Lower lobe of right lung (tissue), 2 donors: ENCODE results near the gene CACNA1C. TPM values are rescaled to one million over a fixed set of nuclear protein-coding genes. Genes with fewer than 3 reads are reported as not detected.

Experiments
- ATAC-seq, 2 donors: fragments of 200-7000 bp; cut with Tn5 transposase; one replicate each; pipeline ENCODE4 v1.9.1; 2020 to 2022; ENCODE audit warnings: mild to moderate bottlenecking in 2 of 2, moderate library complexity in 2 of 2
- DNase-seq: peaks from one replicate; pipeline ENCODE4 v3.0.0-alpha.2; 2020
- H3K27ac ChIP-seq: fragments of 200-600 bp; one replicate; pipeline ENCODE4 v1.8.0; 2022
- H3K27me3 ChIP-seq: fragments of 200-600 bp; one replicate; pipeline ENCODE4 v1.8.0; 2022; ENCODE audit warnings: low read depth
- H3K36me3 ChIP-seq: fragments of 200-600 bp; one replicate; pipeline ENCODE4 v1.8.0; 2022; ENCODE audit warnings: mild to moderate bottlenecking
- H3K4me1 ChIP-seq: fragments of 200-600 bp; one replicate; pipeline ENCODE4 v1.8.0; 2022
- H3K4me3 ChIP-seq: fragments of 200-600 bp; one replicate; pipeline ENCODE4 v1.8.0; 2022; ENCODE audit warnings: mild to moderate bottlenecking
- H3K9me3 ChIP-seq: fragments of 200-600 bp; one replicate; pipeline ENCODE4 v1.8.0; 2022
- CTCF ChIP-seq: fragments of 200-600 bp; IDR thresholded peaks from one replicate; pipeline ENCODE4 v1.8.0; 2022; ENCODE audit warnings: antibody characterized with exemption, mild to moderate bottlenecking
- intact Hi-C: fragments of 100-400 bp; cut with DNase I; formaldehyde crosslinking; loops from one replicate; pipeline ENCODE4 v1.11.0; 2022
- total RNA-seq: library from RNA; stranded (reverse); fragmentation: NEBNext Ultra II Directional; extraction: Animal tissue kit (Norgen Biotek cat#: 25700); gene quantifications from one replicate; pipeline ENCODE4 v1.2.1, GENCODE V29; 2021
- donor health status: DM: no; HTN: yes; CAD: no; lungs with severe emphysema.

CACNA1C gene
- total RNA-seq, 1 donor from 2014 or later = 8.4 TPM

GRCh38 chr12:2667716-2668440 is 615.1 kb downstream of the CACNA1C start:
- TF ChIP-seq CTCF = no peak
- ATAC-seq (no peak), DNase-seq (no peak)
- no peak overlapping the region for H3K4me3 ChIP-seq
- intact Hi-C loops = no loop called here
- H3K27me3 ChIP-seq = no peaks in the 10 kb centered on the region
- H3K36me3 ChIP-seq = peaks cover 16% of the 10 kb centered on the region
- no peaks in the 10 kb centered on the region for H3K9me3 ChIP-seq
- H3K4me1 ChIP-seq = no peaks in the 10 kb centered on the region
- no peak overlapping the region for H3K27ac ChIP-seq

- no peak for DNase-seq
- ATAC-seq = no peak
- Histone ChIP-seq H3K9me3 (no peaks in the 10 kb centered on the region), H3K27ac (no peak overlapping the region), H3K4me3 (no peak overlapping the region), H3K4me1 (no peaks in the 10 kb centered on the region), H3K36me3 (peaks cover 16% of the 10 kb centered on the region), H3K27me3 (no peaks in the 10 kb centered on the region)
- intact Hi-C loops = no loop called here
- no peak for TF ChIP-seq CTCF
Measured at GRCh38 chr12:2668816-2669215, 616.0 kb downstream of the CACNA1C start.

- Histone ChIP-seq H3K9me3 (no peaks in the 10 kb centered on the region), H3K4me3 (no peak overlapping the region), H3K4me1 (no peaks in the 10 kb centered on the region), H3K27me3 (no peaks in the 10 kb centered on the region), H3K36me3 (peaks cover 16% of the 10 kb centered on the region), H3K27ac (no peak overlapping the region)
- TF ChIP-seq CTCF = no peak
- intact Hi-C loops = no loop called here
- DNase-seq (no peak), ATAC-seq (no peak)
Measured at GRCh38 chr12:2669560-2669959, 616.8 kb downstream of the CACNA1C start.

- intact Hi-C loops = no loop called here
- no peak overlapping the region for H3K27ac ChIP-seq
- H3K4me1 ChIP-seq = no peaks in the 10 kb centered on the region
- TF ChIP-seq CTCF = no peak
- no peaks in the 10 kb centered on the region for H3K27me3 ChIP-seq
- DNase-seq (no peak), ATAC-seq (no peak)
- peaks cover 11% of the 10 kb centered on the region for H3K36me3 ChIP-seq
- H3K9me3 ChIP-seq = no peaks in the 10 kb centered on the region
- no peak overlapping the region for H3K4me3 ChIP-seq
Measured at GRCh38 chr12:2672863-2673262, 620.1 kb downstream of the CACNA1C start.

GRCh38 chr12:2673966-2674810 is 621.4 kb downstream of the CACNA1C start:
- no peak for DNase-seq
- TF ChIP-seq CTCF = no peak
- Histone ChIP-seq H3K27me3 (no peaks in the 10 kb centered on the region), H3K27ac (no peak overlapping the region), H3K4me1 (no peaks in the 10 kb centered on the region), H3K36me3 (peaks cover 11% of the 10 kb centered on the region), H3K9me3 (no peaks in the 10 kb centered on the region), H3K4me3 (no peak overlapping the region)
- no peak for ATAC-seq
- intact Hi-C loops = no loop called here
